Measurements from ENCODE around the gene INSC. TPM values are rescaled to one million over a fixed set of nuclear protein-coding genes. Genes with fewer than 3 reads are reported as not detected.
"Not testable (repeated sequence)": the region's sequence is repeated elsewhere in the genome, so short reads cannot be mapped to it uniquely, and the experiment has no call there.

INSC gene, protein sequence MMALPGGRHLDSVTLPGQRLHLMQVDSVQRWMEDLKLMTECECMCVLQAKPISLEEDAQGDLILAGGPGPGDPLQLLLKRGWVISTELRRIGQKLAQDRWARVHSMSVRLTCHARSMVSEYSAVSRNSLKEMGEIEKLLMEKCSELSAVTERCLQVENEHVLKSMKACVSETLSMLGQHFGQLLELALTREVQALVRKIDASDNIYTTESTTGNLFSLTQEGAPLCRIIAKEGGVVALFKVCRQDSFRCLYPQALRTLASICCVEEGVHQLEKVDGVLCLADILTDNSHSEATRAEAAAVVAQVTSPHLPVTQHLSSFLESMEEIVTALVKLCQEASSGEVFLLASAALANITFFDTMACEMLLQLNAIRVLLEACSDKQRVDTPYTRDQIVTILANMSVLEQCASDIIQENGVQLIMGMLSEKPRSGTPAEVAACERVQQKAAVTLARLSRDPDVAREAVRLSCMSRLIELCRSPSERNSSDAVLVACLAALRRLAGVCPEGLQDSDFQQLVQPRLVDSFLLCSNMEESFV
- total RNA-seq (2014; rRNA removed; shearing (Covaris generic); ENCODE audit: low replicate concordance), result 0.22 and 1.4 TPM in 2 replicates

DNA sequence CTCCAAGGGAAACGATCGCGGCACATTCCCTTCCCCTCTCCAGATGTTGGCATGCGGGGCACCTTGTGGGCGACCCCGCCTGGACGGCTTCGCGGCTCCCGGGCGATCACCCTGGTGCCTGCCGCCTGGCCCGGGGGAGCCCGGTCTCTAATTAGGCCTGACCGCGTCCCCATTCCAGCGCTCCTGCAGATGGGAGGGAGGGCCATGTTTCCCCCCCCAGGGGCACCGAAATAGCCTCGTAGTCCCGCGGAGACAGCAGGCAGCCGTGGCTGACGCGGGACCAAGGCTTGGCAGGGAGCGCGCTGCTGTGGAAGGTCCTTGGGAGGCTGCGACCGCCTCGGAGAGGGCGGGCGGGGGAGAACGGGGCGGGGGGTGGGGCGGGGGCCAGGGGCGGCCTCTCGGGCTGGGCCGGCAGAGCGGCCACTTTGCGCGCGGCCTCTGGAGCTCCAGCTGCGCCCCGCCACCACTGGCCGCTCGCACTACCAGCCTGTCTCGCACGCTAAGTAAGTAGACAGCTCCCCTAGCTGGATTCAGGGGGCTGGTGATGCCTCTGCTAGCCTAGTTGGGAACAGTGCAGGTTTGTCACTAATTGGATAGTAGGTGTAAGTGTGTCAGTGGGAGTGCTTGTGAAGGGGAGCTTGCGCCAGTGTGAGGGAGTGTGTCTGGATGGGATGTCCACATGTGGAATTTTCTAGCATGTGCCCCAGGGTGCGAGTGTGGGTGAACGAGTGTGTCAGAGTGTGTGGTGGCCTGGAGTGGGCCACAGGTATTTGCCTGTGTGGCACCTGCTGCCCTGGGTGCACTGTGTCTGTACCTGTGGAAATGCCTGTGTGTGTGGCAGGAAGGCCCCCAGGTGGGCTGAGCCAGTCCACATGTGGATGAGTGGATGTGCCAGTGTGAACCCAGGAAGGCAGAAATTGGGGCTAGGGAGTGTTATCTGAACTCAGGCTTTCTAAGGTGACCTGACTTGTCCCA is at the start of gene INSC:
INSC (plus strand) TSS at position 423 of the 975 bp plus-strand sequence. CDS start 34,252 bp downstream, outside the sequence.
- no peak within 1 kb of the TSS for H3K9ac ChIP-seq (ENCODE audit: low read length)
- H3K4me2 ChIP-seq (ENCODE audit: low read depth, low read length, poor library complexity, severe bottlenecking), result peak within 1 kb of the TSS; percentile 57

DNA sequence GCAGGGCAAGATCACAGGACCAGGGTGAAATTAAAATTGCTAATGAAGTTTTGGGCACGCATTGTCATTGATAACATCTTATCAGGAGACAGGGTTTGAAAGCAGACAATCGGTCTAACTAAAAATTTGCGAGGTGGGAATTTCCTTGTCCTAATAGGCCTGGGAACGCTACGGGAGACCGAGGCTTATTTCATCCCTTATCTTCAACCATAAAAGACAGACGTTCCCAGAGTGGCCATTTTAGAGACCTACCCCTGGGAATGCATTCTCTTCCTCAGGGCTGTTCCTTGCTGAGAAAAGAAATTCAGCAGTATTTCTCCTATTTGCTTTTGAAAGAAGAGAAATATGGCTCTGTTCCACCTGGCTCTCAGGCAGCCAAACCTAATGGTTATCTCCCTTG is 45.0 kb upstream of the INSC start:
- not testable (repeated sequence) for H3K79me2 ChIP-seq (ENCODE audit: low read length); H3K4me1 ChIP-seq (ENCODE audit: low read length); H3K27ac ChIP-seq (ENCODE audit: low read length); H3K4me2 ChIP-seq (ENCODE audit: low read depth, low read length, poor library complexity, severe bottlenecking); H3K9ac ChIP-seq (ENCODE audit: low read length); H3K9me3 ChIP-seq (ENCODE audit: low read length); H4K20me1 ChIP-seq (ENCODE audit: insufficient read depth, low read depth, low read length); DNase-seq; H3K9me2 ChIP-seq (replicated peaks; ENCODE audit: insufficient read depth, low read length); H3K4me3 ChIP-seq (ENCODE audit: low read length); H3K27me3 ChIP-seq (ENCODE audit: low read length); H3K36me3 ChIP-seq (ENCODE audit: insufficient read depth, low read length); H2AFZ ChIP-seq (ENCODE audit: low read length)

More for the DNA sequence above, at the start of gene INSC:
- DNase-seq, result no peak
- Histone ChIP-seq H3K9me2 (replicated peaks; ENCODE audit: insufficient read depth, low read length) (no peaks in the 10 kb centered on the region), H3K4me3 (ENCODE audit: low read length) (no peak within 1 kb of the TSS), H2AFZ (ENCODE audit: low read length) (no peak within 1 kb of the TSS), H4K20me1 (ENCODE audit: insufficient read depth, low read depth, low read length) (no peaks in the 10 kb centered on the region), H3K4me1 (ENCODE audit: low read length) (peaks cover 58% of the 10 kb centered on the region), H3K9me3 (ENCODE audit: low read length) (no peaks in the 10 kb centered on the region), H3K27ac (ENCODE audit: low read length) (peak within 1 kb of the TSS; percentile 52; the same call in 1 of the 2 replicates), H3K27me3 (ENCODE audit: low read length) (no peaks in the 10 kb centered on the region), H3K36me3 (ENCODE audit: insufficient read depth, low read length) (no peaks in the 10 kb centered on the region), H3K79me2 (ENCODE audit: low read length) (no peaks in the 10 kb centered on the region)

DNA sequence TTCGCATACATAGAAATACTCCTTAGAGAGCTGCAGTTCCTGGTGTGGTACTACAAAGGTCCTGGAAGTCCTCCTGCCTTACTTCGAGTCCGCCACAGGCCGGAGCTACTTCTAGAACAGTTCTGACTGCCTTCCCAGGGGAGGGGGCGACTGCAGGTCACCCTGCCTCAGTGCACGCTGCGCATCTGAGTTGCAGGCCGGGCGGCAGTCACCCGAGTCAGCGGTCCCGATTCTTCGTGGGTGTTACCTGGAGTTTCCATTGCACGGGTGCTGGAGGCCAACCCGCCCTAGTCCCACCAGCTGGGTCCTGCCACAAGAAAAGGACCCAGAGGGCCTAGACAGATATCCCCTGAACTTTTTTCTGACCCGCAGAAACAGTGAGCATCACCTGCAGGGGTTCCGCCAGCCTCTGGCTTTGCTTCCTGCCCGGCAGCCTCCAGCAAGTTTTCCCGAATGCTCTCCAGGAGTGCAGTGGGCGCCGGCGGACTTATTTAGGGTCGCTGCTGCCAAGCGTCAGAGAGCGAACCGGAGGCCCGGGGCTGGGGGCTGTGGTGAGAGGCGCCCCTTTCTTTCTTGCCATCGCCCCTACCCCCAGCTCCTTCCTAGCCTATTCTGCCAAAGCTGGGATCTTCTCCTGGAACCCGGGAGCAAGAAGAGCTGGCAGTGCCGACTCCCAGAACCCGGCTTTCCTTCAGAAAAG is 43.0 kb upstream of the INSC start:
- no peak for DNase-seq
- Histone ChIP-seq H3K4me1 (ENCODE audit: low read length) (peaks cover 3% of the 10 kb centered on the region), H3K27ac (ENCODE audit: low read length) (no peak overlapping the region), H3K79me2 (ENCODE audit: low read length) (no peaks in the 10 kb centered on the region), H3K9ac (ENCODE audit: low read length) (no peak overlapping the region), H2AFZ (ENCODE audit: low read length) (no peak overlapping the region), H4K20me1 (ENCODE audit: insufficient read depth, low read depth, low read length) (no peaks in the 10 kb centered on the region), H3K27me3 (ENCODE audit: low read length) (no peaks in the 10 kb centered on the region), H3K4me3 (ENCODE audit: low read length) (no peak overlapping the region), H3K36me3 (ENCODE audit: insufficient read depth, low read length) (no peaks in the 10 kb centered on the region), H3K9me2 (replicated peaks; ENCODE audit: insufficient read depth, low read length) (no peaks in the 10 kb centered on the region), H3K9me3 (ENCODE audit: low read length) (no peaks in the 10 kb centered on the region), H3K4me2 (ENCODE audit: low read depth, low read length, poor library complexity, severe bottlenecking) (no peak overlapping the region)

DNA sequence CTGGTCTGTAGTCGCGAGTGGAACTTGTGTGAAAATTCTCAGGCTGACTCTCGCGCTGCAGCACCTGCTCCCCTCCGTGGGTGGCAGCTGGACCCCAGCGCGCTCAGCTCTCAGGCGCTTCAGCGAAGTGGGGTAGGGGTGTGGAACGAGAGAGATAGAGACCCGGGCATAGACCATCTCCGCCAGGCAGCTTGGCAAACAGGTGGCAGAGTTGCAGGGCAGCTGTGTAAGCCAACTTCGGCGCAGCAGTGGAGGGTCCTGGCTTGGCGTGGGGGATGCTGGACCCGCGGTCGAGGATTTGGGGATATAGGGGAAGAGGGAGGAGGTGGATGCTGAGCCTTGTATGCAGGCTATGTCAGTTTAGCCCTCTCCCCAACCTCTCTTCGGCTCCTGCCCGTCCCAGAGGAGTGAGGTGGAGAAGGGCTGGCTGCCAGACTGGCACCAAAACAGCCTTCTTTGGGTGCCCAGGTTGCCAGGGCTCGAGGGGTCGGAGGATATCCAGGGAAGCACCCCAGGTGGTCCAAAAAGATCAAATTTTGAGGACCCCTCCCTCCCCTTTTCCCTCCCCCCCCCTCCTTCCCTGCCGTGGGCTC is 42.1 kb upstream of the INSC start:
- no peak overlapping the region for H3K4me2 ChIP-seq (ENCODE audit: low read depth, low read length, poor library complexity, severe bottlenecking)
- peaks cover 13% of the 10 kb centered on the region for H3K4me1 ChIP-seq (ENCODE audit: low read length)
- H3K4me3 ChIP-seq (ENCODE audit: low read length), result no peak overlapping the region
- no peak for DNase-seq
- no peaks in the 10 kb centered on the region for H3K36me3 ChIP-seq (ENCODE audit: insufficient read depth, low read length)
- H4K20me1 ChIP-seq (ENCODE audit: insufficient read depth, low read depth, low read length), result no peaks in the 10 kb centered on the region
- H3K9ac ChIP-seq (ENCODE audit: low read length), result no peak overlapping the region
- H3K27ac ChIP-seq (ENCODE audit: low read length), result no peak overlapping the region
- no peaks in the 10 kb centered on the region for H3K79me2 ChIP-seq (ENCODE audit: low read length)
- no peak overlapping the region for H2AFZ ChIP-seq (ENCODE audit: low read length)
- no peaks in the 10 kb centered on the region for H3K9me3 ChIP-seq (ENCODE audit: low read length)
- H3K9me2 ChIP-seq (replicated peaks; ENCODE audit: insufficient read depth, low read length), result no peaks in the 10 kb centered on the region
- no peaks in the 10 kb centered on the region for H3K27me3 ChIP-seq (ENCODE audit: low read length)

DNA sequence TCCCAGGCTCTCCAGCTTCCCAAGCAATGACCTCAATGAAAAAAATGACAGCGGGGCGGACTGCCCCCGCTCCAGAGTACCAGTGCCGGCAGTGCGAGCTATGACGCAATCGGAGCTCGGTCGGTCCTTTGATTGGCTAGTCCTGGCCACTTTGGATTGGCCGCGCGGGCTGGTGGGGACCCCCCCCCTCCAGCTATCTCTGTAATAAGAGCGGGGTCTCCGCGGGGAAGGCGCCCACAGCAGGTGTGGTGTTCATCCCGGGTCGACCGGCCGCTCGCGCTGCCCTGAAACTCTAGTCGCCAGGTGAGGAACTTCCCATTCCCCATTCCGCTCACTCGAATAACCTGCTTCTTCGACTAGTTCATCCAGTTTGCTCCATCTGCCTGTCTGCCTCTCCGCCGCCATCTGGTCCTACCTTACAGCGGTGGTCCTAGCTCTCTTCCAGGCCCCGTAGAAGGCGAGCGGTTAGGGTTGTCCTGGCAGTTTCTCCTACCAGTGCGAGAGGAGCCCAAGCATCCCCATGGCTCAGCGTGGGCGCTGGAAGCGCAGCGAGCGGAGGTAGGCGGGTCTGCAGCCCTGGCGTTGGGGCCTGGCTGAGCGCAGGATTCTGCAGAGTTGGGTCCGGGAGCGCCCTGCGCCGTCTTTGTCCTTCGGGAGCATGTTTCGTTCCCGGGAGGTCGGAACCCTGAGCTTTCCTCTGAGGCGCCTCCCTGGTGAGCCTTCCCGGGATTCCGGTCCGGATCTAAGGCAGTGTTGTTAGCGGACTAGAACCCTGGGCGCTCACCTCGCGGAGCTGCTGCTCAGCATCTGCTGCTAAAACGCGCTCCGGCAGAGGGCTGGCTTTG is 41.1 kb upstream of the INSC start, which contains the start of gene CALCB:
CALCB (plus strand) TSS at position 233 of the 845 bp plus-strand sequence. CDS start 1,126 bp downstream, outside the sequence.
- Histone ChIP-seq H3K4me2 (ENCODE audit: low read depth, low read length, poor library complexity, severe bottlenecking) (no peak within 1 kb of the TSS), H3K9me3 (ENCODE audit: low read length) (no peaks in the 10 kb centered on the region), H3K4me1 (ENCODE audit: low read length) (peaks cover 18% of the 10 kb centered on the region), H3K9me2 (replicated peaks; ENCODE audit: insufficient read depth, low read length) (no peaks in the 10 kb centered on the region), H2AFZ (ENCODE audit: low read length) (peak within 1 kb of the TSS; percentile 27; the same call in 1 of the 2 replicates), H3K36me3 (ENCODE audit: insufficient read depth, low read length) (no peaks in the 10 kb centered on the region), H3K4me3 (ENCODE audit: low read length) (no peak within 1 kb of the TSS), H4K20me1 (ENCODE audit: insufficient read depth, low read depth, low read length) (no peaks in the 10 kb centered on the region), H3K79me2 (ENCODE audit: low read length) (no peaks in the 10 kb centered on the region), H3K27me3 (ENCODE audit: low read length) (no peaks in the 10 kb centered on the region), H3K9ac (ENCODE audit: low read length) (no peak within 1 kb of the TSS), H3K27ac (ENCODE audit: low read length) (no peak within 1 kb of the TSS)
- no peak for DNase-seq

DNA sequence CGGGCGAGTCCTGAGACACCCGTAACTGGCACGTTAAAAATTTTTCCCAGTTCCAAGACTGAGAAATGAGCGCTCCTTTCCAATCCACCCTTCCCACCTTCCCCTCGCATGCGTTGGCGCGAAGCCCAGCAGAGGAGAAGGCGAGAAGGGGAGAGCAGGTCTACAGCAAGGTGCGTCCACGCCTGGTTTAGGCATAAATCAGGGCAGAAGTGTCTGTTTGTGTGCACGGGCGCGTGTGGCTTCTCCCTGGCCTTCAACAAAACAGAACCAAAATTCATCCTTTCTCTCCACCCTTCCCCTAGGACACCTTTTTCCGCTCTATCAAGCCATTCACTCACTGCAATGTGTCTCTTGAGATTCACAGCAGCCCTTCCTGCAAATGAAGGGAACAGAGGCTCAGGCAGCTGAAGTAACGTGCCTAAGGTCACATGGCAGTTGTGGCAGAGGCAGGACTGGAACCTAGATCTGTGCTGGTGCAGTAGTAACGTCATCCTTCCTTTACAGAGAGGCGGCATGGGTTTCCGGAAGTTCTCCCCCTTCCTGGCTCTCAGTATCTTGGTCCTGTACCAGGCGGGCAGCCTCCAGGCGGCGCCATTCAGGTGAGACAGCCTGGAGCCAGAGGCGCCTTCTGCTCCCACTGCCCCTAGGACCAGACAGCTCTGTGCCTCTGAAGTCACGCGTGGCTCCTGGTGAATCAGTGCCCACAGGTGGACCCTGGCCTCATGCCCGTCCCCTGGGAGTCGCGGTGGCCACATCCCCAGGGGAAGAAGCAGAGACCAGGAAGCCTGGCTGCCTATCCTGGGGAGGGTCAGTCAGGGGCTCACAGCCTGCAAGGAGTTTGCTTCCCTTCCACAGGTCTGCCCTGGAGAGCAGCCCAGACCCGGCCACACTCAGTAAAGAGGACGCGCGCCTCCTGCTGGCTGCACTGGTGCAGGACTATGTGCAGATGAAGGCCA is 40.2 kb upstream of the INSC start:
- H3K4me2 ChIP-seq (ENCODE audit: low read depth, low read length, poor library complexity, severe bottlenecking), result no peak overlapping the region
- H3K9ac ChIP-seq (ENCODE audit: low read length), result no peak overlapping the region

More for the DNA sequence above, 40.2 kb upstream of the INSC start:
- Histone ChIP-seq H3K4me3 (ENCODE audit: low read length) (no peak overlapping the region), H3K9me2 (replicated peaks; ENCODE audit: insufficient read depth, low read length) (no peaks in the 10 kb centered on the region), H3K79me2 (ENCODE audit: low read length) (no peaks in the 10 kb centered on the region), H3K36me3 (ENCODE audit: insufficient read depth, low read length) (no peaks in the 10 kb centered on the region), H3K27ac (ENCODE audit: low read length) (no peak overlapping the region), H3K4me1 (ENCODE audit: low read length) (peaks cover 18% of the 10 kb centered on the region), H3K27me3 (ENCODE audit: low read length) (no peaks in the 10 kb centered on the region), H2AFZ (ENCODE audit: low read length) (peak overlapping the region; percentile 27; the same call in 1 of the 2 replicates), H3K9me3 (ENCODE audit: low read length) (no peaks in the 10 kb centered on the region), H4K20me1 (ENCODE audit: insufficient read depth, low read depth, low read length) (no peaks in the 10 kb centered on the region)
- peak; percentile 88 for DNase-seq
